RWPE1 (cell line): ENCODE results near the gene CCNY.
A peak's percentile ranks its signal among the peaks of the same experiment; 100 is the strongest.

Experiments used
- CTCF ChIA-PET: fragments of 350-600 bp; sonication (Branson Sonifier 250); formaldehyde crosslinking; extraction: SDS; loops from one replicate; lab custom pipeline; 2021; lab: Yijun Ruan, JAX
- POLR2A ChIA-PET: fragments of 400-600 bp; formaldehyde crosslinking; extraction: SDS; loops from one replicate; lab custom pipeline; 2020; ENCODE audit warnings: antibody characterized with exemption; ENCODE audit not compliant: low non-redundant PET; lab: Yijun Ruan, JAX
- DNase-seq: peaks from one replicate; pipeline ENCODE4 v3.0.0; 2012; ENCODE audit warnings: low spot score
- H3K27ac ChIP-seq: fragments of 450-650 bp; 2 replicates; pipeline ENCODE4 v1.5.1; 2017
- CTCF ChIP-seq: fragments of 450-650 bp; conservative IDR thresholded peaks from 2 replicates; pipeline ENCODE4 v1.5.1; 2017; ENCODE audit warnings: low read depth, mild to moderate bottlenecking

The CCNY gene

GRCh38 chr10:35384265-35384868, 48.1 kb downstream of the CCNY start:
- ChIA-PET CTCF (interaction anchor here (0.6 kb wide), 1 partner anchor 725 kb away, joined by 3 read pairs; no protein-coding TSS in a partner anchor), POLR2A (no interaction called here)
- peak; percentile 21 for DNase-seq
- H3K27ac ChIP-seq: no peak overlapping the region
- TF ChIP-seq CTCF: no peak

DNA sequence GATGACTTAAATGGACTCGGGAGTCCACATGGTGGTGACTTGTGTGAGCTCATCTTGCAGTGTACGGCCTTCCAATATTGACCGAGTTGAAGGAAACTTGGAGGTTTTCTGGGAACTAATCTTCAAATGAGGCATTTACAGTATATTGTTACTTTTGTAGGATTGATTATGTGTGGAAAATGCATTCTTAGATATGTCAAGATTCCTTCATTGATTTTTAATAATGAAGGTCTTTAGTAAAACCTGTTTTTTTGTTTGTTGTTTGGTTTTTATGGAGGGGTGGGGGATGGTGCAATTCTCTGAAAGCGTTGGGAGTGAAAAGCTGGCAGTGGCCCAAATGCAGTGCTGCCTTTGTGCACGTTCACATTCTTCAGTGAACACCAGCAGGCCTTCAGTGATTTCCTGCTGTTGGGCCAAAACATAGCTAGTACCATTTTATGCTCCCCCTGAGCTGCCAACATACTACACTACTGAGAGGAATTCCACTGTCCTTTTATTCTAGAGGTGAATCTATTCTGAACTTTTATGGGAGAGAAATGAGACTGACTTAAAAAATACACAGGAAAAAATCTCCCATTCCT, 50.4 kb downstream of the CCNY start:
- no peak overlapping the region for H3K27ac ChIP-seq
- TF ChIP-seq CTCF: no peak
- POLR2A ChIA-PET: no interaction called here
- DNase-seq: no peak
- CTCF ChIA-PET: interaction anchor here (0.6 to 1.0 kb wide), 3 partner anchors 10 to 175 kb away, joined by 3 to 4 read pairs (median 3); no protein-coding TSS in a partner anchor

- TF ChIP-seq CTCF: no peak
- peak; percentile 41 for DNase-seq
- CTCF ChIA-PET: no interaction called here
- POLR2A ChIA-PET: no interaction called here
- no peak overlapping the region for H3K27ac ChIP-seq
These were observed 51.5 kb downstream of the CCNY start for GRCh38 chr10:35387768-35388167.

DNA sequence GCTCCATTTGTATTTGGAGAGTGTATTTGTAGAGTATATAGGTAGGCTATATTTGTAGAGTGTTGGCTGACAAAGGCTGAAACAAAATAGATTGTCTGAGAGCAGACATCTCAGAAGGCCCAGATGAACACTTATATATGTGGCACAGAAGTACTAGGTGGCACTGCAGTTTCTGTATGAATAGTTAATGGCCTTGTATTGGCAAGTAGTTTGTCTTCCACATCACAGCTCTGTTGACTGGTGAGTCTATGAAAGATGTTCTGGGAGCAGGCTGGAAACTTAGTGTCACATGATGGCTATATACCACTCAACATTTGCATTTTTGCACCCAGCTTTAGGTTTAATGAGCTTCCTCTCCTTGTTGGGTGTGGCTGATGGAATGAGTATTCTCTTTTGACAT, 51.9 kb downstream of the CCNY start:
- TF ChIP-seq CTCF: no peak
- CTCF ChIA-PET: no interaction called here
- no peak for DNase-seq
- POLR2A ChIA-PET: no interaction called here
- no peak overlapping the region for H3K27ac ChIP-seq

DNA sequence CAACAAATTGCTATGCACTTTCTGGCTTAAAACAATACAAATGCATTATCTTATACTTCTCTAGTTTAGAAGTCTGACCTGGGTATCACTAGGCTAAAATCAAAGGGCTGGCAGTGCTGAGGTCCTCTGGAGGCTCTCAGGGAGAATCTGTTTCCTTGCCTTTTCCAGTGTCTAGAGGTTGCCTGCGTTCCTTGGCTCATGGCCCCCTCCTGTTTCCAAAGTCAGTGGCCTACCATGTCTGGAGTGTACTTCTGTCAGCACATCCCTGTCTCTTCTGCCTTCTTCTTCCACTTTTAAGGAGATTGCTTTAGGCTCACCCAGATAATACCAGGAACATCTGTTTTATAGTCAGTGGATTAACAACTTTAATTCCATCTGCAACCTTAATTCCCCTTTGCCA, 52.4 kb downstream of the CCNY start:
- no peak for DNase-seq
- ChIA-PET CTCF (no interaction called here), POLR2A (interaction anchor here (0.6 kb wide), 1 partner anchor 555 kb away, joined by 6 read pairs; no protein-coding TSS in a partner anchor)
- TF ChIP-seq CTCF: no peak
- no peak overlapping the region for H3K27ac ChIP-seq

GRCh38 chr10:35390161-35390840, 54.0 kb downstream of the CCNY start:
- DNase-seq: no peak
- no peak for TF ChIP-seq CTCF
- no peak overlapping the region for H3K27ac ChIP-seq
- CTCF ChIA-PET: no interaction called here
- POLR2A ChIA-PET: no interaction called here
